NCI-H2196 treated with DMSO at 0.1 percent for 48 hours (cell line): ENCODE results near the gene ADSS1.

Experiments
- DNase-seq: peaks from one replicate; lab custom pipeline; 2025; ENCODE audit not compliant: unreplicated experiment; lab: John Stamatoyannopoulos, UW

ADSS1 gene

GRCh38 chr14:104686624-104687517, 37.2 kb upstream of the ADSS1 start:
- DNase-seq = no peak

- DNase-seq = peak; percentile 47
These were observed 36.2 kb upstream of the ADSS1 start for GRCh38 chr14:104687601-104688504.

- DNase-seq = no peak
These were observed 35.4 kb upstream of the ADSS1 start for GRCh38 chr14:104688505-104689108.

GRCh38 chr14:104689109-104689880, 34.7 kb upstream of the ADSS1 start, which contains the start of gene INF2:
INF2 (plus strand) TSS chr14:104689618; CDS start chr14:104701366, 11,748 bp downstream.
- no peak for DNase-seq

GRCh38 chr14:104689881-104690711, 33.9 kb upstream of the ADSS1 start:
- no peak for DNase-seq

- DNase-seq = no peak
These were observed 33.1 kb upstream of the ADSS1 start for GRCh38 chr14:104690861-104691455.

- no peak for DNase-seq
These were observed 32.3 kb upstream of the ADSS1 start for GRCh38 chr14:104691546-104692260.

GRCh38 chr14:104692261-104692938, 31.6 kb upstream of the ADSS1 start:
- DNase-seq = no peak

GRCh38 chr14:104692939-104693315, 31.1 kb upstream of the ADSS1 start:
- DNase-seq = no peak

GRCh38 chr14:104693482-104694431, 30.3 kb upstream of the ADSS1 start:
- no peak for DNase-seq

- DNase-seq = no peak
These were observed 29.5 kb upstream of the ADSS1 start for GRCh38 chr14:104694475-104694950.

GRCh38 chr14:104694991-104695659, 28.9 kb upstream of the ADSS1 start:
- peak; percentile 77 for DNase-seq

- DNase-seq = no peak
These were observed 28.4 kb upstream of the ADSS1 start for GRCh38 chr14:104695660-104696000.

- DNase-seq = no peak
These were observed 27.2 kb upstream of the ADSS1 start for GRCh38 chr14:104696671-104697316.

GRCh38 chr14:104697317-104697703, 26.7 kb upstream of the ADSS1 start:
- DNase-seq = no peak
